SHP77 treated with DMSO at 0.1 percent for 48 hours (cell line): ENCODE data around the gene MAPKAP1.

ENCODE experiments used
- DNase-seq: peaks from one replicate; lab custom pipeline; 2025; lab: John Stamatoyannopoulos, UW

Gene MAPKAP1

DNA sequence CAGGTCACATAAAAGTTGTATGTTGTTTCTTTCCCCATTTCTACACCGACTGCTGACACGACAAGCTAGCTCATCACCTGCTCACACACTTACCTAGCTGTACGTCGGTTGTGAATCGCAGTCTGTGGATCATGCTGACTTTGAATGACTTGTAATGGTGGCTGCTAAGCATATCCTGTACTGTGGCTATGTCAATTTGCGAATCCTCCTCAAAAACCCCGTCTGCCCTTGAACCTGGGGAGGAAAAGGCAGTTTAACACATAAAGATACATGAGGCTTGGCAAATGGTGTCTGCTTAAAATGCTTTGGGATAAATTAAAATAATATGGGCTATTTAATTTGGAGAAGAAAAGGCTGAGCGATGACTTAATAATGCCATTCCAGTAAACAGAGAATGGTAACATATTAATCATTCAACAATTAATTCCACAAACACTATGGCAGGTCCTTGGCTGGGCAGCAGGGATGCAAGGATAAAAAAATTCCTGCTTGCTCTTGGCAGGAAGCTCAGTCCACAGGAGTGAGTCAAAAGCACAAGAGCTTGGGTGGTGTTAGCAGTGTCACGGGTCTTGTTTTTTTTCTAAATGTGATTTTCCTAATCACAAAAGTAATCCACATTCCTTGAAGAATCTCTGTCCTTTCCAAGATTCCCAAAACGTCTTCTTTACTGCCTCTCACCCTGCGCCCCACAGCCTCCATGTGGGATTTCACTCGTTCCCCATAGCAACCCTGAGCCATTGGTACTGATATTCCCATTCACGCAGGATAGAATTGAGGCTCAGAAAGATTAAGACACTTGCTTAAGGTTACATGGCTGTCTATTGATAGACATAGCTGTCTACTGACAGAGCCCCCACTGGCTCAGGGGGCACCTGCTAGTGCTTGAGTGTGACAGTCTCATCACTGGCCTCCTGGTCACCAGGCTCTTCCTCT, 222.4 kb downstream of the MAPKAP1 start:
- no peak for DNase-seq

DNA sequence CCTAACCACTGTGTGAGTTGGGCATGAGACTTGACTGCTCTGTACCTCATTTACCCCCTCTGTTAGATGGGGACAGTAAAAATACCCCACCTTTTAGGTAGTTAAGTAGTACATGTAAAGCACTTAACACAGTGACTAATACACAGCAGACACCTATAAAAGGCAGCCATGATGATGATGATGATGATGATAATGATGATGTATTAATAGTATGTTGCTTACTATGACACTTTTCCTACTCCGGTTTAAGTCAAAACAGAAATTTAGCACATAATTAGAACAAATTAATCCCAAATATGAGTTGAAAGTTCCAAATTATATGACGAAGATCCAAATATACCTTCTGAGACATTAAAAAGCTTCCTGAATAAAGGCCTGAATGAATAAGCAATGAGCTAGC, 223.3 kb downstream of the MAPKAP1 start:
- no peak for DNase-seq

DNA sequence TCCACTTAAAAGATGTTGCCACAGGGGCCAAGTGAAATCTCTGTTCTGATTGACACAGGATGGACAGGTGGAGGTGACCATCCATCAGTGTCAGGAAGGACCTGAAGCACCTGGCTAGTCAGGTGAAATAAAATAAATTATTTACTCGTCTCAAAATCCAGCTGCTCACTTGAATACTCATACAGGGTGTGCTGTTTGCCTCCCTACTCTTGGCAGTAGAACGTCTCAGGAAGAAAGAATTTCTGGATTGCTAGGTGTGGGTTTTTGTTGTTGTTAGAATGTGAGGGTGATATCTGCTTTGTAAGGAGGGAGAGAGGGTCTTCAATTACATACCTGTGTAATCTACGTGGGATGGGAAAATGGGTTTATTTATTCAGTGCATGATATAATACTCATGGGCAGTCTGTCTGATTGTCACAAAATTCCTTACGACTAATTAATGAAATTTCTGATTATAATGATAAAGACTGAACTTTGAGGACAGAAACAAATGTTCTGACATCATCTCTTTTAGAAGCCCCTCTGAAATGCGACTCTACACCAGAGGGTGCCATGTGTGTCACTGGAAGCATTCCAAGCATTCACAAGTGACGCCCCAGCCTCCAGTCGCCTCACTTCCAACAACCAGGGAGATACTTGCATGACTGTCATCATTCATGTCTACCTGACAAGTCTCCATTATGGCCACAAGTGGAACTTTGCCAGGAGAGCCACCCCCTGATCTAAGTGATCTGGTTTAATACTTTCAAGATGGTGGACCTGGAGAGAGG, 227.0 kb downstream of the MAPKAP1 start:
- no peak for DNase-seq

DNA sequence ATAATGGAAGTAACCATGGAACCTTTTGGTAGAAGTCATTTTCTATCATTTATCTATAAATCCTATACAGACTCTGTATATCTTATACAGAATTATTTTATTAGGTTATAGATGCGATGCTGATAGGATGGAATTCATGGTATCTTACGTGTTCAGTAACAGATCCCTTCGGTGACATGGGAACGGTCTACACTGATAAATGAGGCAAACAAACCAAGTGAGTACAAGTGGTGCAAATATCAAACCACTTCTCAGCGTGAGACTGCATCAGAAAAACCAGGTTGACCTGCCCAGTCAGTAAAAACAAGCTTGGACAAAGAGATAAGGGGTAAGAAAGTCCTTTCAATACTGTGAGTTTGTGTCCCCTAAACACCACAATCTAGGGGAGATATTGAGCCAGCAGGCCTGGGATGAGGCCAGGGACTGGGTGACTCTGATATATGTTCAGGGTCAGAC, 229.9 kb downstream of the MAPKAP1 start:
- DNase-seq: no peak

DNA sequence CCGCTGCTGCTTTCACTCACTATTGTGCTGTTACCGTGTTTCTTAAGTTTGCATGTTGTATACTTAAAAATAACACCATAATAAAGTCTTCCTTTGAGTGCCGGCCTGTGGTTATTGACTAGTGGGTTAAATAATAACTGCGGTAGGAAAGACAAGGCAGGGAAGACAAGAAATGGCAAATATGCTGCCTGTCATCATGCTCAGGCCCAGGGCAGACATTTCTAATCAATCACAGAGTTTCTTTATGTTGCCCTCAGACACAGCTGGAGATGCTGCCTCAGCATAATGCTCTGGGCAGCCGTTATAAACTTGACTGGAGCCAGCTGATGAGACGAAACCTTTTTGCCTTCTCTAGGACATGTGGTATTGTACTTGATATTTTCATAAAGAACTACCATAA, 230.4 kb downstream of the MAPKAP1 start:
- DNase-seq: no peak

DNA sequence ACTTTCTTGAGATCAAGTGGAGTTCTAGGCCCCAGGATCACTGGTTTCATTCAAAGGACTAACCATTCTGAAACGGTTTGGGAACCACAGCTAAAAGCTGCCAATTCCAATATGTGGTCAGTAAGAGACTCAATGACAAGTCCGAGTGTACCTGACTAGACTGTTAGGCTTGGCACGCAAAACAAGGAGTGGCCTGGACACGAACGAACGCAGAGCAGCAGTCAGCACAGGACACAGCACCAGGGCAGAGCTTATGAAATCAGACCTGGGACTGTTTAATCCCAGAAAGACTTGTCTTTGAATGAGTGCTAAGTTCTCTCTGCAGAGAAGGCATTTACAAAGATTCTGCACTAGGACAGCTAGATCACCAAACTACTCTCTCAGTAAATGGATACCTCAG, 231.6 kb downstream of the MAPKAP1 start:
- DNase-seq: no peak

DNA sequence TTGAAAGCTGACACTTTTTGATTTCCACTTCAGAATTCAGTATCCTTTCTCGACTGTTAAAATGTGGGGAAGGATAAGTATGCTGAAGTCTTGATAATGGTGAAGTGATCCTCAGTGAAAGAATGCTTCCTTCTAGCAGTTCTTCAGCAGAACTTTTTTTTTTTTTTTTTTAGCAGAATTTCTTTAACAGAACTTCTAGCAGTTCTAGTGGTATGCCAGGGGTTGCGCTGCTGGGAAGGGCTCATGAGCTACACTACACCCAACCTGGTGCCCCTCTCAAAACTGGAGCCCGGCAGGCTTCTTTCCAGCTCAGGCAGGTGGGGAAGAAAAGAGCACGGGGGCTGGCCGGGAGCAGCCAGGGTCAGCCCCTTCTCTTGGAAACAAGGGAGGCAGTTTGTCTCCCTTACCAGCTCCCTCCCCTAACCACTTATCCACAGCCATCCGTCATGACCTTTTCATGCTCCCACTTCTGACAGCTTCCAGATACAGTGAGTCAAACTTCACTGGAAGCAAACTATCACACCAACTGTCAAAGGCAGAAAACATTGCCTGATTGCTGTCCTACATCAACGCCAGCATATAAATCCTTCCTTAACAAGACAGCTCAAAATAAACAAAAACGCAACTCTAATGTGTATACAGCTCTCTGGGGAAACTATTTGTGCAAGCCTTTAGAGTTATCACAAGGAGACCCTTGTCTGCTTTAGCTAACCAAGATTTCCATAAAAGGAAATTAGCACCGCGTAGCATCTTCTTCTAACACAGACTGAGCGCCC, 233.9 kb downstream of the MAPKAP1 start:
- DNase-seq: no peak

DNA sequence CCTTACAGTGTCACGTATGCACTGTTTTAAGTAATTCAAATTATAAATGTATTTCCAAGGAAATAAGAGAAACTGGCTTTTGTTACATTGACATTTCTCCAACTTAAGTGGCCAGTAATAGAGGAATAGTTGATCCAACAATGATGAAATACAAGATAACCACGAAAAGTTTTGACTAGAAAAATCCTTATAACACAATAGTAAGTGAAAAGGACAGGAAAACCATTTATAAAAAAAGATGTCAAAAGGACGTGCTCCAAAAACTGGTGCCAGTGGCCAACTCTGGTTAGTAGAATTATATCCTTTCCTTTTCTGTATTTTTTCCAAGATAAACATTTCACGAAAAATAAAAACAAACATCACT, 234.5 kb downstream of the MAPKAP1 start:
- DNase-seq: no peak

DNA sequence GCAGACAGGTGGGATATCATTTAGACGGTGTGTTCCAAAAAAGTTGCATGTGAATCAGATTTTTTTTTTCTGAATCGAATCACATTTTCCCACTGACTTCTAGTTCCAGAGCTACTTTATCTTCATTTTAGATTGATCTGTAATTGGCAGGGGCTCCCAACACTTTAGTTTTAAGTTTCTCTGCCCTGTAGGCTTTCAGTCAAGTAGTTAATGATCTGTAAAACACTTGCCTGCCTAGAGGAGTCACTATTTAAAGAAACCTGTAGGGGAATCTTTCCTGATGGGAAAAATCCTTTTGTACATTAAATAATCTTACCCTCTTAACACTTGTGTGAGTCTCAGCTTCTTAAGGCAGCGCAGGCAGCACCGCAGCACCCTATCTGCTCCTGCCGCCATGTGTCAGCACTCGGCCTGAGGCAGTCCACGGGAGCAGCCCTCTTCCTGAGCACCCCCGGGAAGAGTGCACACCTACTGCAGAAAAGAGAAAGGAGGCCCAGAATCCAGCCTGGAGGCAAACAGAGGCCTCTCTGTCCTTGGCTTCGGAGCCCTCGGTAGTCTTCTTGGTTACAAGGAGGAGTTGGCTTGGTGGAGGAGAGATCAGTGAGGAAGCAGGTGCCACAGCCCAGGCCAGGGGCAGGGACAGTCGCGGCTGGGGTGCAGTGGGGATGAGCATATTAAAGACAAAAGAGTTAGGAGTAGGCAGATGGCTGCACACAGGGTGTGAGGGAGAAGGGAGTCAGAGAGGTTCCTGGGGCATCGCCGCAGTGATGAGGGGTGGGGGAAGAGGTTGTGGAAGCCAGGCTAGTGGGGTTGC, 236.0 kb downstream of the MAPKAP1 start:
- no peak for DNase-seq

DNA sequence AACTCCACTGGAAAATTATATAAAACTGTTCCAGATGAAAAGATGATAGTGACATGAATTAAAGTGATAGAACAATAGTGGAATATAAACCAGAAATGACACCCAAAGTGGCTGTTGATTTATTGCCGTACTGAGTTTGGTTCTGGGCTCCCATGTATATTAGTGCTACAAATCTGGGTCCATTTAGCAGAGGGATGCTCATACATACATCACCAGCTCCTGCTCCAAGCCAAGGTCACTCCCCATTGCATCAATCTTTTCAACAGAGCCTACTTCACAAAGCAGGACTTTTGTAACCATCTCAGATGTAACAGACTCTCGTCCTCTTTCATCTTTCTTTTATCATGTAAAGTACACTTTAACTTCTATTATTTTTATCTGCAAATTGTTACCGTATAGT, 236.8 kb downstream of the MAPKAP1 start:
- DNase-seq: no peak

DNA sequence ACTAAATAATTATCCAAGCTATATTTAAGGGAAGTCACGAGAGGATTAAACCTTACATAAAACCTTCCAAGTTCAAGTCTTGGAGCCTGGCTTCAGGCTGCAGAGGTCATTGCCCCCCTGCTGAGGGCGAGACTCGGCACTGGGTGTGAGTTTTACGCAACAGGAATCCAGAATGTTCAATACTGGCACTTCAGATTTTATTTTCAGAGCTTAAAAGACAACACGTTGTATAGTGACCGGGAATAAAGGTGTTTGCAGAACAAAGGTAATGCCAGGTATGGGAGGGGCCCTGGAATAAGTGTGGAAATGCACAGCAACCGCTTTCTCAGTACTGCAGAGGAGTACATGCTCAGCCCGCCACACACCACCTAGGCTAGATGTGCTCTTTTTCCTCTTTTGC, 238.4 kb downstream of the MAPKAP1 start:
- no peak for DNase-seq

DNA sequence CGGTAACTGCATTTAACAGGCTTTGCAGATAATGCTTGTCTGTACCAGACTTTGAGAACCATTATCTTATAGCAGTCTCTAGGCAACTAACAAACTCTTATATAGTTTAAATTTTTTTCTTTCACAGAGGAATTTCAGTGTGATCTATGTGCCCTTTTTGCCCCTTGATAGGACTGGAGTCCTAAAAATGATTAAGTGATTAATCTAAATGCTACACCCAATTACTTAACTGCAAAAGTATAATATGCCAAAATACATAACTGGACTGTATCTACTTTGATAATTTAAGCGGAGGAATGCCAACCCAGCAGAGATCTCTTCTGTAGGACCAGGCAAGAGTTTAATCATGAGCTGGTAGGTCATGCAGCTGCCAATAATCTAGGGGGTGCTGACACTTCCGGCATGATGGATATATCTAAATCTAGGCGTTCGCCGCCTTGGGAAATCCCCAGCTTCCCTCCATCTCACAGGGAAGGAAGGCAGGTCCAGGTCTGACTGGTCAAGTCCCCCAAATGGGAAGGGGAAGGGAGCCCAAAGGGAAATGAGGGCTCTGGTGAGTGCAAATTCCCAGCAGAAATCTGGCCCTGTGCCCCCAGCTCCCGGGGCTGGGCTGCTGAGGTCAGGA, 239.8 kb downstream of the MAPKAP1 start:
- no peak for DNase-seq

DNA sequence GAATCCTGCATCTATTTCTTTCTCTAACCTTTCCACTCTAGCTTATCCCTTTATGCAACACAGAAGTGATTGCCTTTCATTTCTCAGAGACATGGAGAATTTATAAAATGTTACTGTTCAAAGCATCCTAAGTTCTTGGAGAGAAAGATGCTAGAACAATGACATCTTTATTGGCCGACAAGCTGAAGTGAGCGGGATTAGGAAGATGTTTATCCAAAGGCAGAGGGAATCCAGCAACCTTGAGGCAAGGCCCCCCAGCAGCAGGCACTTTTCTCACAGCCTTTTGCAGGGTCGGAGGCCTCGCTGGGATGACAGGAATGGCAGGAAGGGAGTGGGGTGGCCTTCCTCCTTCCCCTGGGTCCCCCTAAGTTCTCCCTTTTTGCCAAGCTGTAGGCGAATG, 240.6 kb downstream of the MAPKAP1 start:
- no peak for DNase-seq

DNA sequence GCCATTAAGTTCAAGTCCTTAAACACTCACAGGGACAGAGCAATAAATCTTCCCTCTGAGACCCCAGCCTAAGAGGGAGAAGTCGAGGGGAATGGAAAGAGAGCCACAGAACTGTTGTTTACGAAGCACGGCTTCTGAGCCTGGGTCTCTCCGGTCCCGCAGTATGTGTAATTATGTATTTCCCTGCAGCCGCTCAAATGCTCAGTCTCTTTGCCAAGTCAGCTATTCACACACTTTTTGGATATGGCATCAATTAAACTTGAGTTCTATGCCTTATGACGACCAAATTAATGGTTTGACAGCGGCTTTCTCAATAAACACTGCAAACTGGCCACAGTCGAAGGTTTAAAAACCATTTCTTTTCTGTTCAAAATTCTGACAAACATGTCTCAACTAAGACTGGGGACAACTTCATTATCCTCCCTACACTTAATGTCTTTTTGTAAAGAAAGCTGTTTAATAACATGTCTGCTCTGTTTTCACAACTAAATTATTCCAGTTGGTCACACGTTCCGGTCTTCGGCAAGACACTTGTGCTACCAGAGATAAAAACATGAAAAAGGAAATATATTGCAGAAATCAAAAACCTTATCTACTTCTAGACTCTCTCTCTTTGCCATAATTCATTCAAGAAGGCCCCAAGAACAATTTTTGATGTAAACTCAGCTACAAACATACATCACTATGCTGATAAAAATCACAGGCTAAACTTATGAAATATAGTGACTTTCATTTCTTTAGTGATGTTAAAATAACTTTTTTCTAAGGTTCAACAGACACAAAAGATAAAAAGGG, 242.2 kb downstream of the MAPKAP1 start:
- no peak for DNase-seq

DNA sequence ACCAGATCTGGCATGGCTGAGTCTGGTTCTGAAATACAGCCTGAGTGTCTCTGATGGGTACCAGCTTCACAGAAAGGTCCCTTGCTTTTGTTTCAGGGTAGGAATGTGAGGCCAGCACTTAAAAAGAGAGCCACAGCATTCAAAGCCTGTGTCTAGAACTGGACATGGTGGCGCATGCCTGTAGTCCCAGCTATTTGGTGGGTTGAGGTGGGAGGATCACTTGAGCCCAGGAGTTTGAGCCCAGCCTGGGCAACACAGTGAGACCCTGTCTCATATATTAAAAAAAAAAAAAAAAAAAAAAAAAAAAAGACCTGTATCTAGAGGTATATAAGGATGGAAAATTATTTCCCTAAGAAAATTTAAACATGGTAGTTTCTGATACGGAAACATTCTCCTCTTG, 243.1 kb downstream of the MAPKAP1 start:
- DNase-seq: no peak

DNA sequence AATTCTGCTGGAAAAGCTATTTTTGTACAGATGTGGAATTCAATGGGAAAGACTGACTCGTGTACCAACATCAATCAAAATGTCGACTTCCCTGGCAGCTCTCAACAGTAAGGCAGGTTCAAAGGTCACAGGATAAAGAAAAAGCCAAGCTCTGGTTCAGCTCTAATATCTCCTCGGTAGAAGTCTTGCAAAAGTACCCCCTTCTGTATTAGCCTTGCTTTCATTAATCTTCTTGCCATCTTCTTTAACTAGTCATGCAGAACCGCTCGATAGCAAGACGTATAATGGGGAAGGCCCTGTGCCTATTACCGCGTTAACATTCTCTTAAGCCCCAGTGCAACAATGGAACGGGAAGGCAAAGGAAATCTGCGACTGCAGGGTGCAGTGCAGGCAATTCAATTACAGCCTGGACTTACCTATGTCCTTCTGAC, 244.1 kb downstream of the MAPKAP1 start:
- DNase-seq: no peak

DNA sequence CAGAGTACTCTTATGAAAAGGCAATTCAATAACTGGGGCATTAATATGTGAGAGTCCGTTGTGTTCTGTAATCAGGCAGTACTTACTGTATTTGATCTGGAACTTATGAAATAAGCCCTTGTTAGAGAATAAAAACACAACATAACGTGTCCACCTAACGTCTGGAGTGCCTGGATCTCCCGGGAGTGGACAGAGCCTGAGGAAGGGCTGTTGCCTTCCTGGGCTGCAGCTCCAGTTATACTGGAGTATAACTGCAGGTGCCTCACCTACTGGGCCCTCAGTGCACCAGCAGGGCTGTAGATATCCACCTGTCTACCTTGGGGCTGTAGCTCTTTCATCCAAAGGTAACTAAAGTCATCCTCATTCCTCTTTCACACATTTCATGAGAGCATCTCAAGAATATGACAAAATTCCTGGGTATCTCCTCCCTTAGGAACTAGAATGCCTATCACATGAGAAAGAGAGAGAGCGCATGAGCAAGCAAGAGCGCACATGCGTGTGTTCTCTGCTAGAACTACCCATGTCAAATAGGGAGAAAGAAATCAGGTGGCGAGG, 245.3 kb downstream of the MAPKAP1 start:
- DNase-seq: no peak

DNA sequence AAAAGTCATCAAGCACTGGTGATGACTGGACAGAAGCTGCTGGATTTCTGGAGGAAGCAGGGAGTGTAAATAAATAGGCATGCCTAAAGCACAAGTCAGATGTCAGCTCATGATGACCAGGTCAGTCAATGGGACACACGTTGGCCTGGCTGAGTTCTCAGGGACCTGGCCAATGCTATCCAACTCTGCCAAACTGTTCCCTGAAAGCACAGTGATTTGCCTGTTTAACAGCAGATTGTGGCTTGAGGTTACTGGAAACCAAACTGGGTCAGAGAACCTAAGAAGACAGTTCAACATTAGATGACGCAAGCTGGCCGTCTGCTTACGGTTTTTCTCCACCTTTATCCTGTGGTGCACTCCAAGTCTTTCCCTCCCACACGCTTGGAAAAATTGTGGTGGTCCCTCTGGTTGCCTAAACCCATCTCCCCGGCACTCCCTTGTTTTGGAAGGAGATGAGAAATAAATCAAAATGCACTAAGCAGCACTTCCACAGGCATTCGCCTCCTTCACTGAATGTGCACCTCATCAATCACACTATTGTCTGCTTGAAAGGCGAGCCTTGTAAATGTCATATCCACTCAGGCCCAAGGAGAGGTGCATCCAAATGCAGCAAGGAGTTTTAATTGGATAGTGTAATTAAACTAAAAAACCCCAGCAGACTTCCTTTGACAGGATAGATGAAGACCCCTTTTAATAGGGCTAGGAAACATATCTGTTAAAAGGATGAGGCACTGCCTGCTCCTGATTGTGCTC, 245.9 kb downstream of the MAPKAP1 start:
- DNase-seq: no peak

DNA sequence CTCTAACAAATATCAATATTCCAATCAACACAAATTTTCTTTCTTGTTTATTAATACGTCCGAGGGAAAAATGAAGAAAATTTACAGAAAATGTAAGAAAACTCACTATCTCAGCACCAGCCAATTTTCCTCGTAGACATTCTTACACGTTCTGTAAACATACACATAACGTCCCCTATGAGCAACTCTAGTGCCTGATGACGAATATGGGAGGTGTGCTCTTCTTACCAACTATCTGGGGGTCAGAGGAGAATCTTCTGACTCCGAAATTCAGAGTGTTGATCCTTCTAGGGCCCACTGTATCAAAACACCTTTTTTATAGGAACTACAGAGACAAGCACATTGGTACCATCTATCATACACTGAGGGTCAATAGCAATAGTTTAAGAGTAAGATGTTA, 246.7 kb downstream of the MAPKAP1 start:
- no peak for DNase-seq
